NK-92 (cell line): ENCODE measurements around the gene GAB2.
"Not testable (repeated sequence)": the region's sequence is repeated elsewhere in the genome, so short reads cannot be mapped to it uniquely, and the experiment has no call there.

Source experiments
- DNase-seq: peaks from one replicate; lab custom pipeline; 2025; ENCODE audit not compliant: unreplicated experiment; lab: John Stamatoyannopoulos, UW

GAB2 gene

GRCh38 chr11:78226684-78227680, 190.6 kb downstream of the GAB2 start:
- no peak for DNase-seq

- no peak for DNase-seq
Observed at GRCh38 chr11:78224906-78225420, 192.7 kb downstream of the GAB2 start.

- DNase-seq = no peak
Observed at GRCh38 chr11:78224506-78224905, 193.1 kb downstream of the GAB2 start.

GRCh38 chr11:78223320-78223954, 194.2 kb downstream of the GAB2 start:
- DNase-seq = no peak

GRCh38 chr11:78222726-78223125, 194.9 kb downstream of the GAB2 start:
- DNase-seq = not testable (repeated sequence)

- no peak for DNase-seq
Observed at GRCh38 chr11:78221396-78222315, 196.0 kb downstream of the GAB2 start.

- DNase-seq = no peak
Observed at GRCh38 chr11:78220218-78221157, 197.1 kb downstream of the GAB2 start.

GRCh38 chr11:78219493-78220217, 198.0 kb downstream of the GAB2 start:
- no peak for DNase-seq

- DNase-seq = no peak
Observed at GRCh38 chr11:78218707-78219492, 198.7 kb downstream of the GAB2 start.

GRCh38 chr11:78217650-78218541, 199.7 kb downstream of the GAB2 start:
- DNase-seq = no peak

GRCh38 chr11:78216571-78217287, 200.9 kb downstream of the GAB2 start:
- no peak for DNase-seq

GRCh38 chr11:78216021-78216420, 201.6 kb downstream of the GAB2 start:
- DNase-seq = no peak

- DNase-seq = no peak
Observed at GRCh38 chr11:78214331-78215194, 203.1 kb downstream of the GAB2 start.

- DNase-seq = no peak
Observed at GRCh38 chr11:78213526-78214330, 203.9 kb downstream of the GAB2 start.
